ENCODE measurements around the gene FOXD4. TPM values are rescaled to one million over a fixed set of nuclear protein-coding genes. Genes with fewer than 3 reads are reported as not detected.
"Not testable (repeated sequence)": the region's sequence is repeated elsewhere in the genome, so short reads cannot be mapped to it uniquely, and the experiment has no call there.

Gene FOXD4
- total RNA-seq (2014; rRNA removed; shearing (Covaris generic)) = 1.4 TPM in 2 replicates

GRCh38 chr9:117995-118467 is at the start of gene FOXD4:
Gene FOXD4 (minus strand): TSS chr9:118417. CDS start chr9:118119, 298 bp downstream.
- H3K36me3 ChIP-seq; H3K4me3 ChIP-seq; H3K9me3 ChIP-seq (replicated peaks); DNase-seq; H3K27me3 ChIP-seq; H3K27ac ChIP-seq; H3K4me1 ChIP-seq: not testable (repeated sequence)

DNA sequence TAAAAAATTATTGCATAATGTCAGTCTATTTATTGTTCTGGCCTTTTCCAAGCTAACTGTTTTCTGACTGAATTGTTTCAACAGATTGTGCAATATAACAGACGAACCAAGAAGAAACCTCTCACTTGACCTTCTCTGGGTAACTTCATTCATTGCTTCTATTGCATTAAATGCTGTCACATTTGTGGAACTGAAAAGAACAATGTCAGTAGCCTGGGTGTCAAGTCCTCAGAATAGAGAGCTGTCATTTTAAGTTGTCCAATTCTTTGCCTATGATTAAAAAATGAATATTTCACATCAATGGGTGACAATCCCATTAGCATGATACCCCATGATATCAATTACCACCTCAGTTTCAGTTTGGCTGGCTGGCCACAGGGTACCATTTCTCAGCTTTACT is 41.7 kb upstream of the FOXD4 start:
- not testable (repeated sequence) for H3K27me3 ChIP-seq; H3K9me3 ChIP-seq (replicated peaks); H3K4me1 ChIP-seq; DNase-seq; H3K4me3 ChIP-seq; H3K27ac ChIP-seq; H3K36me3 ChIP-seq

DNA sequence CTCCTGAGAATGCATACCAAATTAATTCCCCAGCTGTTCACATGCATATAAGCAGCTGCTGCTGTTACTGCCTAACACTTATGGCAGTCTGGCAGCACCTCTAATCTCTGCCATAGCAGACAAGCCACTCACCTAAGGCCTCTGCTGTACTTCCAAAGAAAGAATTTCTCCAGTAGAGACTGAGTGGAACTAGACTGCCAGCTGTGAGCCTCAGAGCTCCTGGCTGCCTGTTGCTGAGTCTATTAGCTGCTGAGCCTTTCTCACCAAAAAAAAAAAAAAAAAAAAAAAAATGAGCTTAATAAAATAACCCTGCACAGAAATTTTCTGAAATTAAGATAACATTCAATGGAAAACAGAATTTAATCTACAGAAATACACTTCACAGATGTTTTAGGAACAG is 33.0 kb upstream of the FOXD4 start:
- H3K4me1 ChIP-seq; H3K4me3 ChIP-seq; H3K27ac ChIP-seq; H3K36me3 ChIP-seq; H3K9me3 ChIP-seq (replicated peaks); H3K27me3 ChIP-seq: not testable (repeated sequence)
- DNase-seq = peak; percentile 68 to 72

DNA sequence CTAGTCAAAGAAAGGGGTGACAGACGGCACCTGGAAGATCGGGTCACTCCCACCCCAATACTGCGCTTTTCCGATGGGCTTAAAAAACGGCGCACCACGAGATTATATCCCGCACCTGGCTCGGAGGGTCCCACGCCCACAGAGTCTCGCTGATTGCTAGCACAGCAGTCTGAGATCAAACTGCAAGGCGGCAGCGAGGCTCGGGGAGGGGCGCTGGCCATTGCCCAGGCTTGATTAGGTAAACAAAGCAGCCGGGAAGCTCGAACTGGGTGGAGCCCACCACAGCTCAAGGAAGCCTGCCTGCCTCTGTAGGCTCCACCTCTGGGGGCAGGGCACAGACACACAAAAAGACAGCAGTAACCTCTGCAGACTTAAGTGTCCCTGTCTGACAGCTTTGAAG is 21.7 kb upstream of the FOXD4 start:
- not testable (repeated sequence) for H3K4me1 ChIP-seq; H3K36me3 ChIP-seq; H3K4me3 ChIP-seq; H3K27ac ChIP-seq; H3K9me3 ChIP-seq (replicated peaks); H3K27me3 ChIP-seq; DNase-seq

DNA sequence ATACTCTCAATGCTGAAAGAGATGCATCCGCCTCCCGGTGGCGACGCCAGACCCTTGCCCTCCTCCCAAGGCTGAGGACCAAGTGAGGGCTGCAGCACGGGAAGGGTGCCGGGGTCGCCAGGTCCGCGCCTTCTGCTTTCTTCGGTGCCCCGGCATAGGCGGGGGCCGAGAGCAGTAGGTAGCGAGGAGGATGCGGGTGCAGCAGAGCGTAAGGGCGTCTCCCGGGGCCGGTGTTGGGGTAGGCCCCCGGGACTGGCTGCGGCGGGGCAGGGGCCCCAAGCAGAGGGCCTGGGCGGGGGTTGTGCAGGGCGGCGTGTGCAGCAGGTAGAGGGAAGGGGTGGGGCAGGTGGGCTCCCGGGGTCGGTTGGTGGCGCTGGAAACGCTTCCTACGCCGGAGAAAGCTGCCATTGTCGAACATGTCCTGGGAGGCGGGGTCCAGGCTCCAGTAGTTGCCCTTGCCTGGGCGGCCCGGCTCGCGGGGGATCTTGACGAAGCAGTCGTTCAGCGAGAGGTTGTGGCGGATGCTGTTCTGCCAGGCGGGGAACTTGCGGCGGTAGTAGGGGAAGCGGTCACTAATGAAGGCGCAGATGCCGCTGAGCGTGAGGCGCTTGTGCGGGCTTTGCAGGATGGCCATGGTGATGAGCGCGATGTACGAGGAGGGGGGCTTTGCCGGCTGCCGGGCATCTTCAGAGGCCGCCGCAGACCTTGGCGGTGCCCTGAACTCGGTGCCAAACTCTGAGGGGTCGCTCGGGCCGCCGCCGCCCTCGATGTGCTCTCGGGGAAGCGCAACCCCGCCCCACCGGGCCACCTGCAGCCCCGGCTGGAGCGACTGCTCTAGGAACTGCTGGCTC is 848 bp downstream of the FOXD4 start:
- not testable (repeated sequence) for H3K27ac ChIP-seq; H3K4me3 ChIP-seq; DNase-seq; H3K9me3 ChIP-seq (replicated peaks); H3K4me1 ChIP-seq; H3K36me3 ChIP-seq; H3K27me3 ChIP-seq

GRCh38 chr9:116239-117077 is 1.8 kb downstream of the FOXD4 start:
- H3K36me3 ChIP-seq; H3K4me1 ChIP-seq; H3K27me3 ChIP-seq; H3K9me3 ChIP-seq (replicated peaks); DNase-seq; H3K27ac ChIP-seq: not testable (repeated sequence)
- H3K4me3 ChIP-seq = peak overlapping the region; percentile 30; the same call in 1 of the 2 replicates

GRCh38 chr9:115118-115451 is 3.1 kb downstream of the FOXD4 start:
- not testable (repeated sequence) for H3K27me3 ChIP-seq; H3K9me3 ChIP-seq (replicated peaks); H3K4me1 ChIP-seq; DNase-seq; H3K36me3 ChIP-seq
- peak overlapping the region; percentile 57 for H3K27ac ChIP-seq
- peak overlapping the region; percentile 82 for H3K4me3 ChIP-seq

- Histone ChIP-seq H3K4me3 (peak overlapping the region; percentile 82), H3K27ac (peak overlapping the region; percentile 57)
- H3K27me3 ChIP-seq; H3K9me3 ChIP-seq (replicated peaks); H3K4me1 ChIP-seq; H3K36me3 ChIP-seq: not testable (repeated sequence)
- DNase-seq = peak; percentile 69 to 80
Observed at GRCh38 chr9:114267-115117, 3.7 kb downstream of the FOXD4 start.

- H3K9me3 ChIP-seq (replicated peaks) = not testable (repeated sequence)
Observed at GRCh38 chr9:113468-114266, 4.5 kb downstream of the FOXD4 start.

DNA sequence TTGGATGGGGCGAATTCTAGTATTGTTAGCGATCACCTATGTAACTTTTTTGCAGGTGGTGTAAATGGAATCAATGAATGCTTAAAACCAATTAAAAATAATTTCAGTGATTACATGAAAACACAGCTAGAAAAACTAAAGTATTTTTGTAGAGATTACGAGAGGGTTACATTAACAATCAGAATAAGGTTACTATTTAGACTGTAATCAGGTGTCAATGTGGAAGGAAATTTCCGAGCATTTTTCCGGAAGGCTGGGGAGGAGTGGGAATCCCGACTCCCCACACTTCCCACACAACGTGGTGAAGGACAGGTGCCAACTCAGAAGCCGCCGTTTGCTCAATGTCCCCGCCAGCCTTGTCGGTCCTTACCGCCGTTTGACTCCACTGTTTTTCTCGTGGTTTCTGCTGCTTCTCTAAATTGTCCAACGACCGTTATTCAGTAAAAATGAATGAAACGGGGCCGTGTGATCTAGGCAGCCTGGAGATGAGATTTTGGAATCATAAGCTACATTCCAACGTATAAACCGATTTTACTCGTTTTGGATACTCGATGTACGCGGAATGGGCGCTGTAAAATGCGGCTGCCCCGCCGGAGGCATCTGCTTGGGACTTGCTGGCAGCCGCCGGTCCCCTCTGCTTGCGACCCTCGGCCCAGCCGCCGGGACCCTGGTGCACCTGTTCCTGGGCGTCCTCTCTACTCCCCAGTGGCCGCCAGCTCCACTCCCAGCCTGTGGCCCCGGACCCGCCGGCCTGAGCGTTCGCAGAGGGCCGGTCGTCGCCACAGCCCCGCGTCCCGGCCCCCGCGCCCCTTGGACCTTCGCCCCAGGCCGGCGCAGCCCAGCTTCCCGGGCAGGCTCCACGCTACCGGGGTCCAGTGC is 5.4 kb downstream of the FOXD4 start:
- H3K36me3 ChIP-seq; H3K9me3 ChIP-seq (replicated peaks); H3K27me3 ChIP-seq; H3K4me1 ChIP-seq: not testable (repeated sequence)
- peak in 1 of 2 experiments; percentile 32 for DNase-seq
- peak overlapping the region; percentile 82 for H3K4me3 ChIP-seq
- peak overlapping the region; percentile 57 for H3K27ac ChIP-seq

More at GRCh38 chr9:113468-114266, 4.5 kb downstream of the FOXD4 start:
- peak; percentile 59 to 68 for DNase-seq
- peak overlapping the region; percentile 82 for H3K4me3 ChIP-seq
- peak overlapping the region; percentile 57 for H3K27ac ChIP-seq
- not testable (repeated sequence) for H3K36me3 ChIP-seq, H3K27me3 ChIP-seq, H3K4me1 ChIP-seq

DNA sequence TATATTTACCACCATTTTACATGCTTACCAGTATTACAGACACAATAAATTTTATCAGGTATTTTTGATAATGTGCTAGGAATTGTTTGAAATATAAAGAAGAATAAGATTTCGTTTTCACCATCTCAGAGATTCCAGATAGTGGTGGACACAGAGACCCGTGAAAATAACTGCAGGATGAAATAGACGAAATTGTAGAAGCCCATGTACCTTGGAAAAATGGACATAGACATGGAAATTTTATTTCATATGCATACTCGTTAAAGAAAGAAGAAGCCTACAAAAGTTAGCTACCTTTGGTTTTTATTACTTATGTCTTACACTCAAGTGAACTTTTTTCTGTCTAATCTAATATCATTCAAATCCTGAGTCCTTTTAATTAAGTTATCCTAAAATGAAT is 7.5 kb downstream of the FOXD4 start:
- not testable (repeated sequence) for DNase-seq; H3K27me3 ChIP-seq; H3K27ac ChIP-seq; H3K36me3 ChIP-seq; H3K4me1 ChIP-seq; H3K4me3 ChIP-seq; H3K9me3 ChIP-seq (replicated peaks)

GRCh38 chr9:109540-109939 is 8.7 kb downstream of the FOXD4 start:
- not testable (repeated sequence) for H3K27me3 ChIP-seq; H3K4me1 ChIP-seq; H3K27ac ChIP-seq; H3K9me3 ChIP-seq (replicated peaks); H3K36me3 ChIP-seq; H3K4me3 ChIP-seq; DNase-seq

GRCh38 chr9:108742-109495 is 9.3 kb downstream of the FOXD4 start:
- H3K4me1 ChIP-seq; DNase-seq; H3K27me3 ChIP-seq; H3K4me3 ChIP-seq; H3K36me3 ChIP-seq; H3K27ac ChIP-seq; H3K9me3 ChIP-seq (replicated peaks): not testable (repeated sequence)

Data from SJCRH30 (cell line).